Tibial nerve (tissue), 4 donors: ENCODE results near the gene BNIPL. TPM values are rescaled to one million over a fixed set of nuclear protein-coding genes. Genes with fewer than 3 reads are reported as not detected.

Source experiments
- DNase-seq, 2 donors: peaks; one replicate each; pipeline ENCODE4 v3.0.0-alpha.2; 2019; ENCODE audit warnings: low spot score in 2 of 2
- H3K27ac ChIP-seq, 4 donors: fragments of 200-600 bp; sonication (generic) in 3 of 4; one replicate each; pipeline ENCODE4 v1.5.1; 2017 to 2019; ENCODE audit warnings: mild to moderate bottlenecking in 1 of 4
- H3K27me3 ChIP-seq, 2 donors: fragments of 200-600 bp; sonication (generic) in 1 of 2; one replicate each; pipeline versions ENCODE4 v1.5.1 to v1.6.0; 2017 to 2019
- H3K36me3 ChIP-seq, 3 donors: fragments of 200-600 bp; sonication (generic); one replicate each; pipeline ENCODE4 v1.5.1; 2018 to 2019
- H3K4me1 ChIP-seq, 4 donors: fragments of 200-600 bp; sonication (generic) in 3 of 4; one replicate each; pipeline ENCODE4 v1.5.1; 2017 to 2019
- H3K4me3 ChIP-seq, 4 donors: fragments of 200-600 bp; sonication (generic) in 3 of 4; one replicate each; pipeline ENCODE4 v1.5.1; 2017 to 2019; ENCODE audit warnings: mild to moderate bottlenecking in 1 of 4, moderate library complexity in 1 of 4
- H3K9me3 ChIP-seq, 4 donors: fragments of 200-600 bp; sonication (generic) in 3 of 4; one replicate each; pipeline ENCODE4 v1.5.1; 2017 to 2019
- CTCF ChIP-seq, 5 experiments: fragments of 200-600 bp in 3 of 5; fragments of 450-650 bp in 2 of 5; sonication (generic) in 3 of 5; IDR thresholded peaks; one replicate each; pipeline ENCODE4 v1.5.1; 2016 to 2019; ENCODE audit warnings: antibody characterized with exemption in 5 of 5, mild to moderate bottlenecking in 3 of 5, moderate library complexity in 2 of 5
- EP300 ChIP-seq, 2 donors: sonication (generic); formaldehyde crosslinking; IDR thresholded peaks; one replicate each; pipeline ENCODE4 v1.6.1; 2017; ENCODE audit warnings: antibody characterized with exemption in 2 of 2, mild to moderate bottlenecking in 1 of 2
- POLR2A ChIP-seq, 2 donors: fragments of 450-650 bp; IDR thresholded peaks; one replicate each; pipeline ENCODE4 v1.6.1; 2017; ENCODE audit warnings: antibody characterized with exemption in 2 of 2, mild to moderate bottlenecking in 2 of 2, moderate library complexity in 2 of 2
- WGBS, 2 donors: methylation state at CpG; one replicate each; pipeline ENCODE4 v1.1.5; 2018; 5-methylcytosine and 5-hydroxymethylcytosine counted together
- total RNA-seq, 4 donors: library from RNA; depleted of rRNA; stranded (reverse); fragments of >200 nt; gene quantifications; one replicate each; pipeline ENCODE4 v1.1.0, GENCODE V29; 2016

Gene BNIPL
- total RNA-seq, 4 donors from 2014 or later = 0.22 to 2.2 (median 1.3) TPM; not detected in 1

GRCh38 chr1:151047925-151048644, 11.7 kb downstream of the BNIPL start:
- no peaks in the 10 kb centered on the region for H3K27me3 ChIP-seq
- H3K4me3 ChIP-seq = peak overlapping the region; percentile 69 to 91 (median 90)
- peak overlapping the region; percentile 86 to 99 (median 92) for H3K27ac ChIP-seq
- H3K36me3 ChIP-seq = peaks cover 0 to 17% (median 0%) of the 10 kb centered on the region in 3 donors
- peaks cover 0 to 28% (median 11%) of the 10 kb centered on the region in 4 donors for H3K4me1 ChIP-seq
- TF ChIP-seq EP300 (IDR thresholded peaks at IDR 0.05) (peak in 1 of 2 donors; percentile 62), POLR2A (IDR thresholded peaks at IDR 0.05) (no peak), CTCF (IDR thresholded peaks at IDR 0.05) (peak in 2 of 5 experiments; percentile 52 to 71)
- peak; percentile 48 to 64 for DNase-seq
- no peaks in the 10 kb centered on the region for H3K9me3 ChIP-seq
- 0% methylated on average over 21 to 38 of the region's 48 CpGs for WGBS, 2 donors

GRCh38 chr1:151048645-151049032, 12.3 kb downstream of the BNIPL start:
- TF ChIP-seq POLR2A (IDR thresholded peaks at IDR 0.05) (no peak), CTCF (IDR thresholded peaks at IDR 0.05) (peak; percentile 4 to 69 (median 29)), EP300 (IDR thresholded peaks at IDR 0.05) (peak in 1 of 2 donors; percentile 7)
- H3K36me3 ChIP-seq = peaks cover 0 to 23% (median 4%) of the 10 kb centered on the region in 3 donors
- H3K27ac ChIP-seq = peak overlapping the region; percentile 86 to 99 (median 92)
- no peaks in the 10 kb centered on the region for H3K9me3 ChIP-seq
- peaks cover 0 to 28% (median 11%) of the 10 kb centered on the region in 4 donors for H3K4me1 ChIP-seq
- H3K4me3 ChIP-seq = peak overlapping the region; percentile 69 to 91 (median 90)
- no peaks in the 10 kb centered on the region for H3K27me3 ChIP-seq
- no peak for DNase-seq
- WGBS, 2 donors = 3 to 28% methylated on average over 3 of the region's 3 CpGs

- peak overlapping the region in 2 of 4 donors; percentile 15 to 92 for H3K27ac ChIP-seq
- no peaks in the 10 kb centered on the region for H3K27me3 ChIP-seq
- WGBS, 2 donors = 76 to 81% methylated on average over 5 of the region's 5 CpGs
These were observed 13.1 kb downstream of the BNIPL start for GRCh38 chr1:151049458-151049857.

GRCh38 chr1:151050051-151050688, 13.8 kb downstream of the BNIPL start:
- Histone ChIP-seq H3K27me3 (no peaks in the 10 kb centered on the region), H3K36me3 (peaks cover 0 to 38% (median 18%) of the 10 kb centered on the region in 3 donors), H3K27ac (peak overlapping the region in 1 of 4 donors; percentile 15), H3K4me1 (peaks cover 0 to 30% (median 12%) of the 10 kb centered on the region in 4 donors), H3K4me3 (no peak overlapping the region), H3K9me3 (no peaks in the 10 kb centered on the region)
- WGBS, 2 donors = 83 to 84% methylated on average over 2 of the region's 2 CpGs
- no peak for TF ChIP-seq POLR2A (IDR thresholded peaks at IDR 0.05)
- TF ChIP-seq CTCF (IDR thresholded peaks at IDR 0.05) = no peak
- TF ChIP-seq EP300 (IDR thresholded peaks at IDR 0.05) = no peak
- DNase-seq = no peak

More at GRCh38 chr1:151049458-151049857, 13.1 kb downstream of the BNIPL start:
- Histone ChIP-seq H3K36me3 (peaks cover 0 to 31% (median 12%) of the 10 kb centered on the region in 3 donors), H3K9me3 (no peaks in the 10 kb centered on the region), H3K4me3 (no peak overlapping the region), H3K4me1 (peaks cover 0 to 28% (median 11%) of the 10 kb centered on the region in 4 donors)
- DNase-seq = no peak
- no peak for TF ChIP-seq POLR2A (IDR thresholded peaks at IDR 0.05)
- TF ChIP-seq EP300 (IDR thresholded peaks at IDR 0.05) = peak in 1 of 2 donors; percentile 5

- no peak for DNase-seq
- H3K9me3 ChIP-seq = no peaks in the 10 kb centered on the region
- TF ChIP-seq EP300 (IDR thresholded peaks at IDR 0.05) (peak in 1 of 2 donors; percentile 18), CTCF (IDR thresholded peaks at IDR 0.05) (no peak)
- peak overlapping the region in 1 of 4 donors; percentile 30 for H3K27ac ChIP-seq
- H3K27me3 ChIP-seq = no peaks in the 10 kb centered on the region
- 54 to 60% methylated on average over 2 of the region's 2 CpGs for WGBS, 2 donors
- no peak overlapping the region for H3K4me3 ChIP-seq
- H3K36me3 ChIP-seq = peaks cover 0 to 51% (median 18%) of the 10 kb centered on the region in 3 donors
- H3K4me1 ChIP-seq = peaks cover 0 to 43% (median 24%) of the 10 kb centered on the region in 4 donors
These were observed 15.1 kb downstream of the BNIPL start for GRCh38 chr1:151051356-151052009.
